NCI-H510A (cell line): ENCODE results near the gene APOM.

Source experiments
- DNase-seq: peaks from one replicate; lab custom pipeline; 2025; lab: John Stamatoyannopoulos, UW

Gene APOM

DNA sequence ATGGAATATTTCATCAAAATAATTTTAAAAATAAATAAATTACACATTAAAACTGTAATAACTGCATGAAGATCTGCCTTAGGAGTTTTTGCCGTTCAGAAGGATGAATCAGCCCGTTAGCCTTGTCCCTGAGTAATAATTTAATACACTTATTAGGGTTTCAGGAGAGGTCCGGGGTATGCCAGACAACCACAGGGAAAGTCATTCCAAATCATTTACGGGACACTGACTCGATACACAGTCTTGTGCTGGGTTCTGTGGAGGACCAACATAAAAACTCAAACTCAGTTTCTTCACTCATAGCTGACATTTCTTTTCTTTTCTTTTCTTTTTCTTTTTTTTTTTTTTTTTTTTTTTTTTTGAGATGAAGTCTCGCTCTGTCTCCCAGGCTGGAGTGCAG, 50.2 kb downstream of the APOM start:
- no peak for DNase-seq

- no peak for DNase-seq
Measured at GRCh38 chr6:31706599-31706998, 50.9 kb downstream of the APOM start, which contains the start of gene LY6G6F. Gene LY6G6F (plus strand): TSS chr6:31706866. CDS start chr6:31706907, 41 bp downstream.

- no peak for DNase-seq
Measured at GRCh38 chr6:31707701-31708100, 52.0 kb downstream of the APOM start.
